LNCAP (cell line): ENCODE data around the gene COL21A1.

Experiments used
- TF ChIP-seq, protein P1 (sequence below): fragments of 450-650 bp; IDR thresholded peaks from 2 replicates; pipeline ENCODE4 v1.5.1; 2017; ENCODE audit warnings: mild to moderate bottlenecking

Gene COL21A1

DNA sequence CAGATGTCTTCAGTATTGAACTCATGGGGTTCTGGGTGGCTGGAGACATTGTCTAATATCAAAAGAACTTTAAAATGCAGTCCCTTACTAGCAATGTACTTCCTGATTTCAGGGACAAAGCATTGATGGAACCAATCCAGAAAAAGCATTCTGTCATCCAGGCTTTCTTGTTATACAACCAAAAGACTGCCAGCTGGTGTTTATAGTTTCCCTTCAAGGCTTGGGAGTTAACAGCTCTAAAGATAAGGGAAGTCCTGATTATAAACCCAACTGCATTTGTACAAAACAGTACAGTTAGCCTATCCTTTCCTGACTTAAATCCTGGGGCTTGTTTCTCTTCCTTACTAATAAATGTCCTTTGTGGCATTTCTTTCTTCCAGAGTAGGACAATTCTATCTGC, 160.0 kb downstream of the COL21A1 start:
- TF ChIP-seq, protein P1, sequence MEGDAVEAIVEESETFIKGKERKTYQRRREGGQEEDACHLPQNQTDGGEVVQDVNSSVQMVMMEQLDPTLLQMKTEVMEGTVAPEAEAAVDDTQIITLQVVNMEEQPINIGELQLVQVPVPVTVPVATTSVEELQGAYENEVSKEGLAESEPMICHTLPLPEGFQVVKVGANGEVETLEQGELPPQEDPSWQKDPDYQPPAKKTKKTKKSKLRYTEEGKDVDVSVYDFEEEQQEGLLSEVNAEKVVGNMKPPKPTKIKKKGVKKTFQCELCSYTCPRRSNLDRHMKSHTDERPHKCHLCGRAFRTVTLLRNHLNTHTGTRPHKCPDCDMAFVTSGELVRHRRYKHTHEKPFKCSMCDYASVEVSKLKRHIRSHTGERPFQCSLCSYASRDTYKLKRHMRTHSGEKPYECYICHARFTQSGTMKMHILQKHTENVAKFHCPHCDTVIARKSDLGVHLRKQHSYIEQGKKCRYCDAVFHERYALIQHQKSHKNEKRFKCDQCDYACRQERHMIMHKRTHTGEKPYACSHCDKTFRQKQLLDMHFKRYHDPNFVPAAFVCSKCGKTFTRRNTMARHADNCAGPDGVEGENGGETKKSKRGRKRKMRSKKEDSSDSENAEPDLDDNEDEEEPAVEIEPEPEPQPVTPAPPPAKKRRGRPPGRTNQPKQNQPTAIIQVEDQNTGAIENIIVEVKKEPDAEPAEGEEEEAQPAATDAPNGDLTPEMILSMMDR, result no peak

DNA sequence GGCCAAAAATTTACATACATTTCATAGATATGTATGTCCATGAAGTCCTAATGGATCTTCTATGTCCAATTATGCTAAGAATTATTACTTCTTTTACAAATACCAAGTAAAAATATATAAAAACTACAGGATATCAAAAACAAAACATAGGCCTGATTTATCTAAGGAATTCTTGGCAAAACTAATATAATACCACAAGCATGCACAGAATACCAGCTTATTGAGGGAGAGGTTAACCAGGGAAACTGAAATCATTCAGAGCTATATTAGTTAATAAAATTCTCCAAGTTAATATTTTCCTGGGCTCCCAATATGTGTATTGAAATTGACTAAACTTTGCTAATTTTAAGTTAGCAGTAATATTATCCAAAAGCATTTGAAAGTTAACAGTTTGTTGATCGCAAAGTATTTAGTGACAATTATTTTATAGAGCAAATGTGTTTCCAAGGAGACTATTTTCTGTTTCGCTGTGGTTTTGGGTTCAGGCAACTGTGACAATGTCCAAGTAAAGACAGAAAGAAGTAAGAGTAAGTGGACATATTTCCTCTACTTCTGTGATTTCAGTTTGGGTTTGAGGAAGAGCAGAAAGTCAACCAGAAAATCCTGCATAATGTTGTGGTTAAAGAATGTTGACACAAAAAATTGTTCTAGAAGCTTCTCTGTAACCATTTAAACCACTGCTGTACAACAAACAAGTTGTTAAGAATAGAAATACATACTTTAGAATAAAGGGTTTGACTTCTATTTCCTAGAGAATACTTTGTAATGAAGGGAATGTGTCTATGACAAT, 167.4 kb downstream of the COL21A1 start:
- TF ChIP-seq, protein P1, result no peak

DNA sequence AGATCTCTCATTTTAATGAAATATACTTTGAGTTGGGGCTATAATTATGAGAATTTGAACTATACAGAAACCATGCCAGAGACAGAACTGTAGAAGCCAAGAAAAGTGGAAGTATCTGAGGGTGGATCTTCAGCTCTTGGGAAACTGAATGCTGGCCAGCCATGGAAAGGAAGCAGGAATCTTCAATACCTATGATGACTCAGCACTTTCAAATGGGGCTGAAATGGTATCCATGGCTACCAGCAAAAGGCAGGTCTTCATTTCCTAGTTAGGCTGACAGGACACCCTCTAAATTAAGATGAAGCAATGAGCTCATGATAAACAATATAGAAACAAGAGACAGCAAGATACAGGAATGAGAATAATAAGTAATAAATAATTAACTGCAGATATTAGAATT, 171.3 kb downstream of the COL21A1 start:
- TF ChIP-seq, protein P1, result no peak

DNA sequence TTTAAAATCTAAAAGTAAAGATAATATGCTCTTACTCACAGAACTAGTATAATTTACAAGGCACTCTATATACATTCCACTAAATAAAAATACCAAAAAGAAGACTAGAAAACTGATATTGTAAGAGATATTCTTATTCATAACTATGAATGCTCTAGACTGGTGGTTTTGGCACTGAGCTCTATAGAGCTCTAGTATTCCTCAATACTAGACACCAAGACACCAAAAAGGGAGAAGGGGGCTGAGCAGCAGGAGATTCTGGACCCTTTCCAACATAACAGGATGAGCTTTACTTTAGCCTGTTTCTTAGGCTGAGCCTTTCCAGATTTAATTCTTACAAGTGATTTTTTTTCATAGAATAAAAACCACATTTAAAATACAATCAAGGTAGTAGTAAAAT, 173.6 kb downstream of the COL21A1 start:
- TF ChIP-seq, protein P1, result no peak

DNA sequence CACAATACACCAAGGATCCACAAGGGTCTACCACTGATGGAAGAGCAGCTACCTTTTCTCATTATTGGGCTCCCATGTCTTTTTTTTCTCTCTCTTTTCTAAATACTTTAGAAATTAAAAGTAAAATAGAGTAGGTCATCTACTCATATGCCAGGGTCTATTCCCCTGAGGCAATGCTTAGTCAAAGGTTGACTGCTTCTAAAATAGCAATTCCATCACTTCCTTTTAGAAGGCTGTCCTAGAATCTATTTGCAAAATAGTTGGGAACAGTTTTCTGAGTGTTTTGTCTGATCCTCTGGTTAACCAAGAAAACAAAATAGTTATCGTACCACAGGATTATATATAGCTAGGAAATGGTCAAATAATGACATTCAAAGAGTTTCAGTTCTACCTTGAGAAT, 174.1 kb downstream of the COL21A1 start:
- TF ChIP-seq, protein P1, result no peak

DNA sequence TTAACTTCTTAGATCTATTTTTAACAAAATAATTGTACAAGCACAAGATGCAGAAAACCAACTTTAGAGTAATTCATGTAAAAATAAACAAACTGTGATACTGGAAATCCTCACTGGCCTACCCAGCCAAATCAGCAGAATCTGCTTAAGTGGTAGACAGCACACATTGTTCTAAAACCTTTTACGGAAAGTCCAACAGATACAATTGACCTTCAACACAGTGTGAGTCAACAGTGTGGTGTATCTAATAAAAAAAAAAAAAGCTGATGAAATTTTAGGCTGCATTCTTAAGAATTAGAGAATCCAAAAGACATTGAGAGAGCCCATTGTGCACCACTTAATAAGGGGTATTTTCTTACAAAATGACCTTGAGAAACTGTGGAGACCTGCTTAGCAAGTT, 174.5 kb downstream of the COL21A1 start:
- TF ChIP-seq, protein P1, result no peak

DNA sequence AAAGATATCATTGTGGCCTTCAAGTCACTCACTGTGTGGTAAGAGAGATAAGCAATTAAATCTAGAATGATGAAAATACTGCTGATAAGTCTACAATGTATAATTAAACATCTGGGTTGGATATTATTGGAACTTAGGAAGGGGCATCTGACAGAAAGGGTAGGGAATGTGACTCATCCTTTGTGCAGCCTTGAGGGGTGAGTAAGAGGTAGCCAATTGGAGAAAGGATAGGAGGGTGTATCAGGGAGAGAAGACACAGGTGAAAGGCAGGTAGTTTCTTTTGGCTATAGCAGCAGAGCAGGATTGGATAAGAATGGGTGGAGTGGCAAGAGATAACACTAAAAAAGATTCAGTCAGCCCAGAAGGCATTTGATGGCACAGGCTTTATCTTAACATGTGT, 182.0 kb downstream of the COL21A1 start:
- TF ChIP-seq, protein P1, result no peak

DNA sequence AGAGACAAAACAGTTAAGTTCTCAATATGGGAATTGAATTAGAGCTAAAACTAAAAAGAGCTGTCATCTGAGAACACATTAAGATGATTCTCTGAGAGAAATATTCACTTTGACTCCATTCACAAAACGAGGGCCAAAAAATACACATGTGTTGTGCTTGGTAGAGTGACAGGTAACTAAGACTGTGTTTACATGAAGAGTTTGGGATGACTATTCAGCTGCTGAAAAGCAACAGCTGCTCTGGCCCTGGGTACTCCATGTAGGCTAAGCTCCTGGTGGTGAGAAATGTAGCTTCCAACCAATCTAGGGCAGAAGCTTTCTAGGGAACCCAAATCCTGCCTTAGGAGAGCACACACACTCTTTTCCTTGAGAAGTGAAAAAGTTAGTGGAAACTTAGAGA, 184.5 kb downstream of the COL21A1 start:
- TF ChIP-seq, protein P1, result no peak
